Measurements from ENCODE around the gene SYT12.

The SYT12 gene

DNA sequence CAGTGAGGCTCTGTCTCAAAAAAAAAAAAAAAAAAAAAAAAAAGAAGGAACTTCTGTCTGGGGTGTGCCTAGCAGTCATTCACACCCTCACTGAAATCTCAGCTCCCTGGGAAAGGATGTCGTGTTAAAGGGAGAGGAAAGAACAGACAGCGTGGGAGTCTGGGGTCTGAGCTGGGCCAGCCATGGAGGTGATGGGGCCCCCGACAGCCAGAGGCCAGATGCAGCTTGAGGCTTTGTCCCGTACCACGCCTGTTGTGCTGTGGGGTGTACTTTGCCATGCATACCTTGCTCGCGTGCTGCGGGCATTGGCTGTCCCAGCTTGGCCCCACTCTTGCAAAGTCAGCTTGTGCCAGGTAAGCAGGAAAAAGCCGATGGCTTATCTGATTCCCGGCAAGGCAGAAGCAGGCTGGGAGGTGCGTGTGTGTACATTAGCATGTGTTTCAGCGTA lies 4.6 kb downstream of the SYT12 start:
- no peak for DNase-seq (ENCODE audit: low read depth in 2 of 2, low spot score in 1 of 2)

DNA sequence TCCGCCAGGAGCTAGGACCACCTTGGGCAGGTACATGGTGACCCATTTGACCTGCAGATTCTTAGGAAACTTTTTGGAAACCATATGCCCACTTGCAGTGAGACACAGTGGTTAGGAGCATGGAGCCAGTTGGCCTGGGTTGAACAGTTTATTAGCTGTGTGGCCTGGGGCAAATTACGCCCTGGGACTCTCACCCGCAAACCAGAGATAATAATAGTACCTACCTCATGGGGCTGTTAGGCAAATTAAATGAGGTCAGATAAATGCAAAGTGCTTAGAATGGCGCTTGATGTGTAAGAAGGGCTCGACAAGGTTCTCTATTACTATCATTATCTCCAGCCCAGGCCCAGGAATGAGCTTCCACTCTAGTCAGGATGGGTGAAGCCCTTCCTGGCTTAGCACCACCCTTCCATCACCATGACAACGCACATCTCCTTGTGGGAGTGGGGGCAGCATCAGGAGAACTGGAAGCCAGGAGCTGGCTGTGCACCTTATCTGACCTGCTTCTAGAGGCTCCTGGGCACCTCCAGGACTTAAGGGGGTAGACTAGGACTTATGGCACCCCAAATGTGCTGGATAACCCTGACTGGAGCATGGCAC lies 5.1 kb downstream of the SYT12 start:
- DNase-seq (ENCODE audit: low read depth in 2 of 2, low spot score in 1 of 2): no peak

- no peak for DNase-seq (ENCODE audit: low read depth in 2 of 2, low spot score in 1 of 2)
Observed at GRCh38 chr11:67029146-67029545, 6.2 kb downstream of the SYT12 start.

DNA sequence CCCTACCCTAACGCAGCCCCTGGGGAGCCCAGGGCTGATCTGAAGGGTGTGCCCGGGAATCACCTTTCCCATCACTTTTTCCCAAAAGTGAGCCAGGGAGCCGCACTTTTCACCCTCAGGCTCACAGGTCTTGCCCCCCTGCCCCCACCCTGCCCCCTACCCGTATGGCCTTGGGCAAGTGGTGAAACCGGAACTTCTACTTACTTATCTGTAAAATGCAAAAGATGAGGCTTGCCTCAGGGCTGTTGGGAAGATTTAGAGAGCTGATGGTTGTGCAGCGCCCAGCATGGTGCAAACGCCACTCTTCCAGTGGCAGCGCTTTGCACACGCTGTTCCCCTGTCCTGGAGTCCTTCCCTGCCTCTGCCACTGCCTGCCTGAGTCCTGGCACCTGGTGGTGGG lies 8.0 kb downstream of the SYT12 start:
- DNase-seq (ENCODE audit: low read depth in 2 of 2, low spot score in 1 of 2): no peak

DNA sequence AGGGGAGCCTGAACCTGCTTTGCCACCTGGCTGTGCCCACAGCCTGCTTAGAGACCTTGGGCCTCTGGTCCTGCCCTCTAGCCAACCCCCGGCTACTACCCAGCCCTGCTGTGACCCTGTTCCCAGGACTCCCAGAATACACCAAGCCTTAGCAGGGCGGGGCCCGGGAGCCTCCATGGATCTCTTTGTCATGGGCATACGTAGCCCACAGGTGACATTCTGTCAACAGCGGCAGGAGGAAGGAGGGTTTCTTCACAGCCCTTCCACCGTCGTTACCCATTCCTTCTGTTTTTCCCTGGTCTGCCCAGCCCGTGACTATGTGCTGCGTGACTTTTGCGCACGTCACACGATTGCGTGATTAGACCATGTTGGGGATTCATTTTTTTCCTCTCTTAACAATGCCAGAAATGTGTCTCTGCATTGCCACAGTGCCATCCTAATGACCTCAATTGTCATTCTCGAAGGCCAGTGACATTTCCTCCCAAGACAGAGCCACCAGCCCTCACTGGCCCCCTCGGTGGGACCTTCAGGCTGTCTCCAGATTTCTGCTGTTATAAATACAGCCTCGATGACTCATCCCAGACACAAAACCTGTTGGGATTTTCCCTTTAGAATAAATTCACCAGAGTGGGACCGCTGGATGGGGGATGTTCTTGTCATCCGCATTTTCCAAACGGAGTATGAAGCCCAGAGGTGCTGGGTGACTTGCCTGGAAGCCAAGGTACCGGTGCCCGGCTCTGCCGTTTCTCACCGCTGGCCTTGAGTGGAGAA lies 9.0 kb downstream of the SYT12 start:
- DNase-seq (ENCODE audit: low read depth in 2 of 2, low spot score in 1 of 2): no peak

DNA sequence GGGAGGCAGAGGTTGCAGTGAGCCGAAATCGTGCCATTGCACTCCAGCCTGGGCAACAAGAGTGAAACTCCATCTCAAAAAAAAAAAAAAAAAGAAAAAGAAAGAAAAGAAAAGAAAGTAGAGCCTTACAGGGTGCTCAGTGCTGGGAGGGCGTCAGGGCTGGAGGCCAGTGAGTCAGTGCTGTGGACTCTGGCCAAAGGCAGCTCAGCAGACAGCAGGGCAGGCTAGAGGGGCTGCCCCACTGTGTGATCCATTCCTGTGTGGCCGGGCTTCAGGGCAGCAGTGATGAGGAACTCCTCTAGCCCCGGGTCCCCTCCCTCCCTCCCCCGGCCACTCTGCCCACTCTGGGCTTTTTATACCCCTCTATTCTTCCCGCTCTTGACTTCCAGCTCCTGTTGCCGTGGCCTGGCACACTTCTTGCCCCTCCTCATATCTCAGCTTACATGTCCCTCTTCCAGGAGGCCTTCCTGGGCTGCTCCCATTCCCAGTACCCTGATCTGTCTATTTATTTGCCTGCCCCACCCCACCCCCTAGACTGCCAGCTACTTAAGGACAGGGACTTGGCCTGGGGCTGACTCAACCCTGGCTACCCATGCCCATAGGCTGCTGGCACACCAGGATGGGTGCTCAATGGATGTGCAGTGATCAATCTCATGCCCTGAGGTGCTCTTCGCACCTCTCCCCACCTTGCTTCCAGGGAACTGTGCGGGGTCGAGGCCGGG lies 10.1 kb downstream of the SYT12 start:
- no peak for DNase-seq (ENCODE audit: low read depth in 2 of 2, low spot score in 1 of 2)

- DNase-seq (ENCODE audit: low read depth in 2 of 2, low spot score in 1 of 2): no peak
Observed at GRCh38 chr11:67033661-67034166, 10.8 kb downstream of the SYT12 start.

DNA sequence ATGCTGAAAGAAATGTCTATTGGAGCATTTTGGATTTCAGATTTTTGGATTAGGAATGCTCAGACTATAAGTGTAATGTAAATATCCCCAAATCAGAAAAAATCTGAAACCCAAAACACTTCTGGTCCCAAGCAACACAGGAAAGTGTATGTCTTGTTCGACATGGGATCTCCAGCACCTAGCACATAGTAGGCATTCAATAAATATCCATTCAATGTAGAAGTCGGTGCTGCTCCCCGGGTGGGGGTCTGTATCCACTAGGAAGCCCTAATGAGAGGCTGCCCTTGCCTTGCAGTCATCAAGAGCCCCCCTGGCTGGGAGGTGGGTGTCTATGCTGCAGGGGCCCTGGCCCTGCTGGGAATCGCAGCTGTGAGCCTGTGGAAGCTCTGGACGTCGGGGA lies 11.4 kb downstream of the SYT12 start:
- DNase-seq (ENCODE audit: low read depth in 2 of 2, low spot score in 1 of 2): no peak

DNA sequence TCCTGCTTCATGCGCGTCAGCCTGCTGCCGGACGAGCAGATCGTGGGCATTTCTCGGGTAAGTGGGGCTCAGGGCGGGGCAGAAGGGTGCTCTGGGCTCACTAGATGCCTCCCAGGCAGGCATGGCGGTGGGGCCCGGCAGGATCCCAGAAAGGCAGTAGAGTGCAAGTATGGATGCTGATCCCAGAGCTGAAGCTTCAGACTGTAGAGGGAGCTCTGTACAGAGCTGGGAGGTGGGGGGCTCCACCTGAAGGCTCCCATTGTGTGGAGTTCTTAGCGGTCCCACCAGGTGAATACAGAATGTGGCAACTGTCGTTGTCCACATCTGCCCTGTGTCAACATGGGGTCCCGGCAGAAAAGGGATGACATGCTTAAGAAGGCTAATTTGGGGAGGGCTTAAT lies 17.2 kb downstream of the SYT12 start:
- DNase-seq (ENCODE audit: low read depth in 2 of 2, low spot score in 1 of 2): no peak

DNA sequence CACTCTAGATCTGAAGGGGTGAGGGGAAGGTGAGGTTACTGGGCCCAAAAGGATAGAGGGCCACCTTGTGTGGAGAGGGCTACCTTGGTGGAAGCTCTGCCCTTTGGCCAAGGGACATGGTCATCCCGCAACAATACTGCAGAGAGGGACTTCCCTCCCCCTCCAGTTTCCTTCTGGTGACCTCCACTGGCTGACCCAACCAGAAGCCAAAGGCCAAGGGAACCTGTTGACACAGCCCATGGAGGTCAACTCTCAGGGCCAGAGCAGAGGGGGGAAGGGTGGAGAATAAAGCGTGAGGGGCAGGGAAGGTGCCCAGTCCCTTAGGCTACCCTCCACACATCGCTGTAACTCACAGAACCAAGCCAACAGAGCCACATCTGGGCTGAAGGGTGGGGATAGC lies 18.7 kb downstream of the SYT12 start:
- DNase-seq (ENCODE audit: low read depth in 2 of 2, low spot score in 1 of 2): no peak

GRCh38 chr11:67043572-67044349 lies 20.8 kb downstream of the SYT12 start:
- no peak for DNase-seq (ENCODE audit: low read depth in 2 of 2, low spot score in 1 of 2)

GRCh38 chr11:67044496-67044895 lies 21.6 kb downstream of the SYT12 start:
- DNase-seq (ENCODE audit: low read depth in 2 of 2, low spot score in 1 of 2): no peak

DNA sequence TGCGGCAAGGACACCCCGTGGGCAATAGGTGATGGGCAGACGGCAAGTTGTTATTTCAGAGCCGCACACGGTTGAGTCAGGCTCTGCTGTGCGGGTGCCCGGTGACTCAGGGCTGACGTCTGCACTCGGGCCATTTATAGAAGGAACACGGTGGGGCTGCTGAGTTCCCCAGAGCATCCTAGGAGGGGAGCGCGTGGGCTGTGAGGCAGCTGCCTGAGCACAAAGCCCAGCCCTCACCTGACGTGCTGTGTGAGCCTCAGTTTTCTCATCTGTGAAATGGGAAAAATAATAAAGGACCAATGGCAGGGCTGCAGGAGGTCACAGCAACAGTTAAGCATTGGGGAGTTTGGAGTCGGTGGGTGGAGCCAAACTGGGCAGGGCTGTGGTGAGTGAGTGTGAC lies 22.4 kb downstream of the SYT12 start:
- DNase-seq (ENCODE audit: low read depth in 2 of 2, low spot score in 1 of 2): no peak

DNA sequence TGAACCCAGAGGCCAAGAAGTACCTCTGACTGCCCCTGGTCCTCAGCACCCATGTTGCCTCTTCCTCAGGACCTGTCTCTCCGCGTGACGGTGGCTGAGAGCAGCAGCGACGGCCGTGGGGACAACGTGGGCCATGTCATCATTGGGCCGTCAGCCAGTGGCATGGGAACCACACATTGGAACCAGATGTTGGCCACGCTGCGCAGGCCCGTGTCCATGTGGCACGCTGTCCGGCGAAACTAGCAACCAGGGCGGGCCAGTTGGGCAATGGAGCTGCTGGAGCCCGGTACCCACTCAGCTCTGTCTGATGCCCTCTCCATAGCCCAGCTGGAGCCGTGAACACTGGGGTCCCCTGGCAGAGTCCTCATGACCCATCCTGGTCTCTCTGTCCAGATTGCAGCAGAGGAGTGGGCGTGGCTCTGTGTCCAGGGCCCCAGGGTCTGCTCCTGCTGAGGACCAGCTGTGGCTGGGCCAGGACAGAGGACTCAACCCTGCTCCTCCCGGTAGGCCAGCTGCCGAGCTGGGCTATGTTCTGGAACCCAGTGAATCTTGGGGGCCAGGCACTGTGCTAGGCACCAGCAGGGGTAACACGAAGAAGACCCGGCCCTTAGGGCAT lies 25.7 kb downstream of the SYT12 start:
- DNase-seq (ENCODE audit: low read depth in 2 of 2, low spot score in 1 of 2): no peak

GRCh38 chr11:67050139-67050538 lies 27.2 kb downstream of the SYT12 start:
- no peak for DNase-seq (ENCODE audit: low read depth in 2 of 2, low spot score in 1 of 2)

DNA sequence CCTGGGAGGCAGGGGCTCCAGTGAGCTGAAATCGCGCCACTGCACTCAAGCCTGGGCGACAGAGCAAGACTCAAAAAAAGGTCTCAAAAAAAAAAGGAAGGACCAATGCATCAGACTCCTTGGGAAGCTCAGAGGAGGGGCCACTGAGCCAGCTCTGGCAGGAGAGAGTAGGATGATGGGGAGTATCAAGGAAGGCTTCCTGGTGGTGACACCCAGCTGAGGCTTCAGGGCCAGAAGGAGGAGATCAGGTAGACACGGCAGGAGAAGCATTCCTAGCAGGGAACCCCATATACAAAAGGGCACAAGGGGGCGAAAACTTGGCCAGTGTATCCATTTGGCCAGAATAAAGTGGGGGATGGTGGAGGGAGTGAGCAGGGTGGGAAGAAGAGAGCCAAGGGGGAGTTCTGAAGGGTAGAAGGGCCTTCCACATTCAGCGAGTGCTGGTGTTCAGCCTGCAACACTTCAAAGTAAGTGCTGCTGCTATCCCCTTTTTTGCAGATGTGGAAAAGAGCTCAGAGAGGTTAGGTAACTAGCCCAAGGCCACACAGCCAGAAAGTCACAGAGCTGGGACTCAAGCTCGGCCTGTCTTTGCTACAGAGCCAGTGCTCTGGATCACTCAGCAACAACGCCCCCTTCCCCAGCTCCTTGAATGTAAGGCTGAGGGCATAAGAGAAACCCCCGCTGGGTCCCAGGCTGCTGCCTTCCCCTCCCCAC lies 28.4 kb downstream of the SYT12 start:
- no peak for DNase-seq (ENCODE audit: low read depth in 2 of 2, low spot score in 1 of 2)

- no peak for DNase-seq (ENCODE audit: low read depth in 2 of 2, low spot score in 1 of 2)
Observed at GRCh38 chr11:67051945-67052488, 29.1 kb downstream of the SYT12 start.

GRCh38 chr11:67052891-67053290 lies 30.0 kb downstream of the SYT12 start:
- no peak for DNase-seq (ENCODE audit: low read depth in 2 of 2, low spot score in 1 of 2)

DNA sequence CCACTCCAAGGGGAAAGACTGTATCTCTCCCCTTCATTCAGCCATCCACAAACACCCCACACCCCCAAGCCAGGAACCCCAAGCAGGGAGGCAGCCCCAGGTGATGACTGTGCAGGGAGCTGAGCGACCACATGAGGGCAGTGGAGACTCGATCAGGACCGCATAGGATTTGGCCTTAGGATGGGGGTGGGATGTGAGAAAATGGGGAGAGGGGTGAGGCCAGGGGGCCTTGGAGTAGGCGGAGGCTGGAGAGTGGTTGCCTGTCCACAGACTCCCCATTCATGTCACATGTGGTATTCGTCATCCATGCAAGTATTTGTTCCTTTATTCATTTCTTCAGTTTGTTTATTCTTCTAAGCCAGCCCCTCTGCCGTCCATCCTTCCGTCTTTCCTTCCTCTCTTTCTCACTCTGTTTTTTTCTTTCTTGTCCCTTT lies 31.0 kb downstream of the SYT12 start:
- no peak for DNase-seq (ENCODE audit: low read depth in 2 of 2, low spot score in 1 of 2)

GRCh38 chr11:67054346-67054835 lies 31.5 kb downstream of the SYT12 start:
- DNase-seq (ENCODE audit: low read depth in 2 of 2, low spot score in 1 of 2): no peak

All from stimulated activated CD8-positive, alpha-beta memory T cell treated with anti-CD3 and anti-CD28 coated beads, Interleukin-4, amount 100 ng/mL, for 1 hour (primary cell).